Measurements from ENCODE around the gene DLST. TPM values are rescaled to one million over a fixed set of nuclear protein-coding genes. Genes with fewer than 3 reads are reported as not detected.

DLST gene
- polyA plus RNA-seq, 1 of the 3 experiments (the other 2 are of a cell fraction) = 92.3 TPM

DNA sequence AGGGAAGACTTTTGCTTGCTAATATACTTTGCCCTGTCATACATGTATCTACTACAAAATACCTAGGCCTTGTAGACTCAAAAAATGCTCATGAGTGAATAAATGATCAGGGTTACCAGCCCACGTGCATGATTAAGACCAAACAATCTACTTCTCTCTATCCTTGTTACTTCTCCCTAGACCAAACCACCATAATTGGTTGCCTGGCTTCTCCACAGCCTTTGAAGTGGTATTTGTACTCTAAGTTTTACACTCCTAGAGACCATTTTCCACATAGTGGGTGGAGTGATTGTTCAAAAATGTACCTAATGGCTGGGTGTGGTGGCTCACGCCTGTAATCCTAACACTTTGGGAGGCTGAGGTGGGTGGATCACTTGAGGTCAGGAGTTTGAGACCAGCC, 55.5 kb downstream of the DLST start:
- H3K36me3 ChIP-seq (replicated peaks in 1 of 2; ENCODE audit: control insufficient read depth in 1 of 2, insufficient read depth in 2 of 2, low read length in 1 of 2) = no peaks in the 10 kb centered on the region
- no peak overlapping the region for H3K4me2 ChIP-seq
- H3F3A ChIP-seq (replicated peaks; ENCODE audit: insufficient read depth) = peaks cover 6% of the 10 kb centered on the region
- no peak overlapping the region for H3K27ac ChIP-seq (ENCODE audit: low read depth in 2 of 2, low read length in 1 of 2)
- 65% methylated on average over 2 of the region's 2 CpGs for WGBS (ENCODE audit: low lambda C conversion rate)
- ChIA-PET CTCF (interaction anchor here (1.2 to 18.5 kb wide), 4 partner anchors 9 to 151 kb away, joined by 3 to 290 read pairs (median 20); no protein-coding TSS in a partner anchor), POLR2A (no interaction called here)
- H2AFZ ChIP-seq (ENCODE audit: low read depth) = no peak overlapping the region
- no peaks in the 10 kb centered on the region for H3K79me2 ChIP-seq (ENCODE audit: insufficient read depth)
- no peaks in the 10 kb centered on the region for H4K20me1 ChIP-seq (ENCODE audit: insufficient read depth)
- no peak overlapping the region for H3K9ac ChIP-seq
- no peaks in the 10 kb centered on the region for H3K27me3 ChIP-seq (ENCODE audit: insufficient read depth)
- peaks cover 8 to 17% of the 10 kb centered on the region in 2 experiments; a peak in 3 of 4 replicates for H3K4me1 ChIP-seq (ENCODE audit: control insufficient read depth in 1 of 2, insufficient read depth in 2 of 2, low read depth in 1 of 2, low read length in 1 of 2)
- TF ChIP-seq TCF12 (IDR thresholded peaks at IDR 0.05) (no peak), RXRA (IDR thresholded peaks at IDR 0.05; ENCODE audit: borderline replicate concordance, low read depth) (no peak), FOSL2 (IDR thresholded peaks at IDR 0.05; ENCODE audit: borderline replicate concordance, low read depth) (no peak), CHD2 (IDR thresholded peaks at IDR 0.05; ENCODE audit: low read length, partially characterized antibody) (no peak), SMC3 (IDR thresholded peaks at IDR 0.05; ENCODE audit: low read depth, low read length) (no peak), FOXJ3 (CRISPR knock-in tag; IDR thresholded peaks at IDR 0.05) (no peak), TAF1 (IDR thresholded peaks at IDR 0.05; ENCODE audit: borderline replicate concordance, low read depth, low read length) (no peak), YY1 (IDR thresholded peaks at IDR 0.05; ENCODE audit: low read depth) (no peak), JUND (IDR thresholded peaks at IDR 0.05) (no peak), FOXM1 (IDR thresholded peaks at IDR 0.05; ENCODE audit: low read depth) (no peak)
- TF ChIP-seq, protein P1, sequence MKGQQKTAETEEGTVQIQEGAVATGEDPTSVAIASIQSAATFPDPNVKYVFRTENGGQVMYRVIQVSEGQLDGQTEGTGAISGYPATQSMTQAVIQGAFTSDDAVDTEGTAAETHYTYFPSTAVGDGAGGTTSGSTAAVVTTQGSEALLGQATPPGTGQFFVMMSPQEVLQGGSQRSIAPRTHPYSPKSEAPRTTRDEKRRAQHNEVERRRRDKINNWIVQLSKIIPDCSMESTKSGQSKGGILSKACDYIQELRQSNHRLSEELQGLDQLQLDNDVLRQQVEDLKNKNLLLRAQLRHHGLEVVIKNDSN (IDR thresholded peaks at IDR 0.05; ENCODE audit: borderline replicate concordance, low read depth) = no peak
- H3K4me3 ChIP-seq (ENCODE audit: low read depth in 2 of 2, low read length in 1 of 2) = no peak overlapping the region
- no peak for DNase-seq
- no peaks in the 10 kb centered on the region for H3K9me2 ChIP-seq
- no peaks in the 10 kb centered on the region for H3K9me3 ChIP-seq

DNA sequence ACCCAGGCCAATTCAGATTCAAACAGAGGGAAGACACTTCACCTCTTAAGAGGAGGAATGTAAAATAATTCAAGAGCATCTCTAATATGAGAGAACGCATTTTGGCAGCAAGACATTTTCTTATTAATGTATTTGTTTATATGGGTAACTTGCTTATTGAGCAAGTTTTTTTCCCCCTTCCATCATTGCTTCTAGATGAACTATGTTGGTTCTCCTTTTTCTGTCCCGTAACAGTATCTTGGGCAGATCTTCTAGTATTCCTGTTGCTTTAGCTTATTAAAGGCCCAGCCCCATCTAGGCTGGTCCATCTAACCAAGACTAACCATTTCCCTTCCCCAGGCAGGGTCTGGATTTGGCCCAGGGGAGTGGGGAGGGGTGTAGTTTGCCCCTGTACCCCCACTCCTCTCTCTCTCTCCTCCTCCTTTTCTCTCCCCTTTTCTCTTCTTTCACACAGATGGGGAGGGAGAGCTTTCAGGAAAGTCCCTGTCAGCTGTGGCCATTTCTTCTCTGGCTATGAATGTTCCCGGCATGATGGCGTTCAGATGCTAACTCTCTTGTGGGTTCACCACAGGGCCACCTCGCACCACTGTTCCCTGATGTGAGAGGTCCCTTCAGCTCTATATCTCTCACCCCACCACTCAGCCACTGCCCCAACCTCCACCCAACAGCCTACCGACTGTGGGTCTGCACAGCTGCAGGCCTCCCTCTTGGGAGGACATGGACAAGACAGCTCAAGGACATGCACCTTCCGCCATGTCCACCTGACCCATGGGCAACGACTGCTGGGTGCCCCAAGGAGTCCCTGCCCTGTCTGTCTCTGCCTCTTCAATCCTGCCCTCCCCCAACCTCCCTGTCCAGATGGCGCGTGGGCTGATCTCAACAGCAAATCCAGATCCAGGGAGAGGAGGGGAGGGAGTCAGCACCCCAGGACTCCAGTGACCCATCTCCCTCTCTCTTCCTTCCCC, 57.1 kb downstream of the DLST start:
- Histone ChIP-seq H3K27ac (ENCODE audit: low read depth in 2 of 2, low read length in 1 of 2) (no peak overlapping the region), H3K9me3 (no peaks in the 10 kb centered on the region), H2AFZ (ENCODE audit: low read depth) (no peak overlapping the region), H3K4me3 (ENCODE audit: low read depth in 2 of 2, low read length in 1 of 2) (no peak overlapping the region), H3K79me2 (ENCODE audit: insufficient read depth) (no peaks in the 10 kb centered on the region), H3K4me1 (ENCODE audit: control insufficient read depth in 1 of 2, insufficient read depth in 2 of 2, low read depth in 1 of 2, low read length in 1 of 2) (peaks cover 8 to 18% of the 10 kb centered on the region in 2 experiments; a peak in 3 of 4 replicates), H3K36me3 (replicated peaks in 1 of 2; ENCODE audit: control insufficient read depth in 1 of 2, insufficient read depth in 2 of 2, low read length in 1 of 2) (no peaks in the 10 kb centered on the region), H3K9ac (no peak overlapping the region), H3K9me2 (no peaks in the 10 kb centered on the region), H3F3A (replicated peaks; ENCODE audit: insufficient read depth) (peaks cover 6% of the 10 kb centered on the region), H4K20me1 (ENCODE audit: insufficient read depth) (no peaks in the 10 kb centered on the region), H3K4me2 (no peak overlapping the region), H3K27me3 (ENCODE audit: insufficient read depth) (no peaks in the 10 kb centered on the region)
- ChIA-PET POLR2A (interaction anchor here (1.4 kb wide), 2 partner anchors 15 to 16 kb away, joined by 4 read pairs; partner anchors contain the start of gene RPS6KL1), CTCF (interaction anchor here (1.3 to 18.5 kb wide), 5 partner anchors 8 to 150 kb away, joined by 4 to 290 read pairs (median 6); partner anchors contain the start of gene RPS6KL1)
- TF ChIP-seq CHD2 (IDR thresholded peaks at IDR 0.05; ENCODE audit: low read length, partially characterized antibody) (no peak), RXRA (IDR thresholded peaks at IDR 0.05; ENCODE audit: borderline replicate concordance, low read depth) (no peak), NFIC (IDR thresholded peaks at IDR 0.05; ENCODE audit: borderline replicate concordance) (no peak), RCOR1 (IDR thresholded peaks at IDR 0.05; ENCODE audit: low read length) (no peak), EP300 (IDR thresholded peaks at IDR 0.05; ENCODE audit: borderline replicate concordance in 1 of 2, low read depth in 1 of 2, low read length in 1 of 2) (no peak), GABPA (IDR thresholded peaks at IDR 0.05; ENCODE audit: low read depth) (no peak)
- TF ChIP-seq, protein P2, sequence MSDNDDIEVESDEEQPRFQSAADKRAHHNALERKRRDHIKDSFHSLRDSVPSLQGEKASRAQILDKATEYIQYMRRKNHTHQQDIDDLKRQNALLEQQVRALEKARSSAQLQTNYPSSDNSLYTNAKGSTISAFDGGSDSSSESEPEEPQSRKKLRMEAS (IDR thresholded peaks at IDR 0.05; ENCODE audit: low read depth) = no peak
- TF ChIP-seq, protein P3, sequence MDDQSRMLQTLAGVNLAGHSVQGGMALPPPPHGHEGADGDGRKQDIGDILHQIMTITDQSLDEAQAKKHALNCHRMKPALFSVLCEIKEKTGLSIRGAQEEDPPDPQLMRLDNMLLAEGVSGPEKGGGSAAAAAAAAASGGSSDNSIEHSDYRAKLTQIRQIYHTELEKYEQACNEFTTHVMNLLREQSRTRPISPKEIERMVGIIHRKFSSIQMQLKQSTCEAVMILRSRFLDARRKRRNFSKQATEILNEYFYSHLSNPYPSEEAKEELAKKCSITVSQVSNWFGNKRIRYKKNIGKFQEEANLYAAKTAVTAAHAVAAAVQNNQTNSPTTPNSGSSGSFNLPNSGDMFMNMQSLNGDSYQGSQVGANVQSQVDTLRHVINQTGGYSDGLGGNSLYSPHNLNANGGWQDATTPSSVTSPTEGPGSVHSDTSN (IDR thresholded peaks at IDR 0.05) = no peak
- no peak for DNase-seq
- WGBS (ENCODE audit: low lambda C conversion rate) = 91% methylated on average over 10 of the region's 10 CpGs
